ENCODE measurements around the gene MRPS33. TPM values are rescaled to one million over a fixed set of nuclear protein-coding genes. Genes with fewer than 3 reads are reported as not detected.

The MRPS33 gene
- total and polyA plus RNA-seq, 2 of the 13 experiments (the other 11 are each of a cell fraction or from before 2014, with no cell fraction given), result 50.9 to 91.0 TPM

DNA sequence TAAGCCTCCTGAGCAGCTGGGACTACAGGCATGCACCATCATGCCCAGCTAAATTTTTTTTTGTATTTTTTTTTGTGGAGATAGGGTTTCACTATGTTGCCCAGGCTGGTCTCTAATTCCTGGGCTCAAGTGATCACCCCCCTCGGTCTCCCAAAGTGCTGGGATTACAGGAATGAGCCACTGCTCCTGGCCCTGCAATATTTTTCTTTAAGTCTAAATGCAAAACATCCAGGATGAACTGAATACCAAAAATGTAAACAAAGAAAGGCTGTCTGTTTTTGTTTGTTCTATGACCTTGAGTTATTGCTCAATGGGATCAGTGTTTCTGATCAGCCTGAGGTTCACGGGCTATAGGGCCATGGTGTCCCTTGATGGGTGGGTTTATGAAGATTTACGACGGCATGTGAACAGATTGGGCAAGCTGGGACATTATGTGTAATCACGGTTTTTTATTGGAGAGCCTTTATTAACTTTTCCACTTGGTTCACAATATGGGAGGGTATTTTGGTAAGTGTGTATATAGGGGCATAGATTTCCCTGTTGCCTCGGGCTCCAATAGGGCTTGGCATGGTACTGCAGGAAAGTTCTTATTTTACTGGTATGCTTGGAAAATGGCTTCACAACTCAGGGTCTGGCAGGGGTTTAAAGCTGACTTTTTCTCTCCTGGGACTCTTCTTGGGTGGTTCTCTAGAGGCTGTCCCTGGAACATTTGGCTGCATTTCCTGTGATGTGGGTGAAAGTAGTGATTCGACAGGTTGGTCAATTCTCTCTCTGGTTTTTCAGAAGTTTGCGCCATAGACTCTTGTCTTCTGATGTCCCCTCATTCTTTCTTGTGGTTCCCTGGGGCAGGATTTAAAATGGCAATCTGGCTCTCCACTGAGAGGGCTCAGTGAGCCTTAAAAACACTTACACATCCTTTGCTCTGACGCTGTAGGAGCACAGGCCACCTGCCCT, 41.6 kb downstream of the MRPS33 start (continued):
- peak; percentile 63 for TF ChIP-seq HDAC1 (CRISPR knock-in tag; IDR thresholded peaks at IDR 0.05)
- TF ChIP-seq ETV5 (CRISPR knock-in tag; IDR thresholded peaks at IDR 0.05; ENCODE audit: borderline replicate concordance), result peak; percentile 33; the same call in 1 of the 2 replicates
- TF ChIP-seq THAP11 (CRISPR knock-in tag; IDR thresholded peaks at IDR 0.05), result peak; percentile 72
- TF ChIP-seq, protein P1, sequence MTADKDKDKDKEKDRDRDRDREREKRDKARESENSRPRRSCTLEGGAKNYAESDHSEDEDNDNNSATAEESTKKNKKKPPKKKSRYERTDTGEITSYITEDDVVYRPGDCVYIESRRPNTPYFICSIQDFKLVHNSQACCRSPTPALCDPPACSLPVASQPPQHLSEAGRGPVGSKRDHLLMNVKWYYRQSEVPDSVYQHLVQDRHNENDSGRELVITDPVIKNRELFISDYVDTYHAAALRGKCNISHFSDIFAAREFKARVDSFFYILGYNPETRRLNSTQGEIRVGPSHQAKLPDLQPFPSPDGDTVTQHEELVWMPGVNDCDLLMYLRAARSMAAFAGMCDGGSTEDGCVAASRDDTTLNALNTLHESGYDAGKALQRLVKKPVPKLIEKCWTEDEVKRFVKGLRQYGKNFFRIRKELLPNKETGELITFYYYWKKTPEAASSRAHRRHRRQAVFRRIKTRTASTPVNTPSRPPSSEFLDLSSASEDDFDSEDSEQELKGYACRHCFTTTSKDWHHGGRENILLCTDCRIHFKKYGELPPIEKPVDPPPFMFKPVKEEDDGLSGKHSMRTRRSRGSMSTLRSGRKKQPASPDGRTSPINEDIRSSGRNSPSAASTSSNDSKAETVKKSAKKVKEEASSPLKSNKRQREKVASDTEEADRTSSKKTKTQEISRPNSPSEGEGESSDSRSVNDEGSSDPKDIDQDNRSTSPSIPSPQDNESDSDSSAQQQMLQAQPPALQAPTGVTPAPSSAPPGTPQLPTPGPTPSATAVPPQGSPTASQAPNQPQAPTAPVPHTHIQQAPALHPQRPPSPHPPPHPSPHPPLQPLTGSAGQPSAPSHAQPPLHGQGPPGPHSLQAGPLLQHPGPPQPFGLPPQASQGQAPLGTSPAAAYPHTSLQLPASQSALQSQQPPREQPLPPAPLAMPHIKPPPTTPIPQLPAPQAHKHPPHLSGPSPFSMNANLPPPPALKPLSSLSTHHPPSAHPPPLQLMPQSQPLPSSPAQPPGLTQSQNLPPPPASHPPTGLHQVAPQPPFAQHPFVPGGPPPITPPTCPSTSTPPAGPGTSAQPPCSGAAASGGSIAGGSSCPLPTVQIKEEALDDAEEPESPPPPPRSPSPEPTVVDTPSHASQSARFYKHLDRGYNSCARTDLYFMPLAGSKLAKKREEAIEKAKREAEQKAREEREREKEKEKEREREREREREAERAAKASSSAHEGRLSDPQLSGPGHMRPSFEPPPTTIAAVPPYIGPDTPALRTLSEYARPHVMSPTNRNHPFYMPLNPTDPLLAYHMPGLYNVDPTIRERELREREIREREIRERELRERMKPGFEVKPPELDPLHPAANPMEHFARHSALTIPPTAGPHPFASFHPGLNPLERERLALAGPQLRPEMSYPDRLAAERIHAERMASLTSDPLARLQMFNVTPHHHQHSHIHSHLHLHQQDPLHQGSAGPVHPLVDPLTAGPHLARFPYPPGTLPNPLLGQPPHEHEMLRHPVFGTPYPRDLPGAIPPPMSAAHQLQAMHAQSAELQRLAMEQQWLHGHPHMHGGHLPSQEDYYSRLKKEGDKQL (CRISPR knock-in tag; IDR thresholded peaks at IDR 0.05; ENCODE audit: low read depth), result peak; percentile 68; the same call in 1 of the 2 replicates
- TF ChIP-seq SIN3A (IDR thresholded peaks at IDR 0.05; ENCODE audit: borderline replicate concordance, low read depth, low read length), result no peak
- TF ChIP-seq SOX13 (IDR thresholded peaks at IDR 0.05), result peak; percentile 44; the same call in 1 of the 2 replicates
- peak in 1 of 2 experiments; percentile 89; a peak in 2 of 4 replicates for TF ChIP-seq SOX13 (CRISPR knock-in tag; conservative IDR thresholded peaks at IDR 0.05 in 1 of 2, IDR thresholded peaks at IDR 0.05 in 1 of 2)
- peak; percentile 59; the same call in 1 of the 2 replicates for TF ChIP-seq ZNF331 (CRISPR knock-in tag; IDR thresholded peaks at IDR 0.05)
- TF ChIP-seq, protein P2, sequence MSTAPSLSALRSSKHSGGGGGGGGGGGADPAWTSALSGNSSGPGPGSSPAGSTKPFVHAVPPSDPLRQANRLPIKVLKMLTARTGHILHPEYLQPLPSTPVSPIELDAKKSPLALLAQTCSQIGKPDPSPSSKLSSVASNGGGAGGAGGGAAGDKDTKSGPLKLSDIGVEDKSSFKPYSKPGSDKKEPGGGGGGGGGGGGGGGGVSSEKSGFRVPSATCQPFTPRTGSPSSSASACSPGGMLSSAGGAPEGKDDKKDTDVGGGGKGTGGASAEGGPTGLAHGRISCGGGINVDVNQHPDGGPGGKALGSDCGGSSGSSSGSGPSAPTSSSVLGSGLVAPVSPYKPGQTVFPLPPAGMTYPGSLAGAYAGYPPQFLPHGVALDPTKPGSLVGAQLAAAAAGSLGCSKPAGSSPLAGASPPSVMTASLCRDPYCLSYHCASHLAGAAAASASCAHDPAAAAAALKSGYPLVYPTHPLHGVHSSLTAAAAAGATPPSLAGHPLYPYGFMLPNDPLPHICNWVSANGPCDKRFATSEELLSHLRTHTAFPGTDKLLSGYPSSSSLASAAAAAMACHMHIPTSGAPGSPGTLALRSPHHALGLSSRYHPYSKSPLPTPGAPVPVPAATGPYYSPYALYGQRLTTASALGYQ (CRISPR knock-in tag; IDR thresholded peaks at IDR 0.05), result peak; percentile 65; the same call in 1 of the 2 replicates
- TF ChIP-seq, protein P3, sequence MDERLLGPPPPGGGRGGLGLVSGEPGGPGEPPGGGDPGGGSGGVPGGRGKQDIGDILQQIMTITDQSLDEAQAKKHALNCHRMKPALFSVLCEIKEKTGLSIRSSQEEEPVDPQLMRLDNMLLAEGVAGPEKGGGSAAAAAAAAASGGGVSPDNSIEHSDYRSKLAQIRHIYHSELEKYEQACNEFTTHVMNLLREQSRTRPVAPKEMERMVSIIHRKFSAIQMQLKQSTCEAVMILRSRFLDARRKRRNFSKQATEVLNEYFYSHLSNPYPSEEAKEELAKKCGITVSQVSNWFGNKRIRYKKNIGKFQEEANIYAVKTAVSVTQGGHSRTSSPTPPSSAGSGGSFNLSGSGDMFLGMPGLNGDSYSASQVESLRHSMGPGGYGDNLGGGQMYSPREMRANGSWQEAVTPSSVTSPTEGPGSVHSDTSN (CRISPR knock-in tag; IDR thresholded peaks at IDR 0.05), result peak; percentile 62
- peak; percentile 92 for TF ChIP-seq FOXO1 (CRISPR knock-in tag; IDR thresholded peaks at IDR 0.05)
- peak; percentile 31; the same call in 1 of the 2 replicates for TF ChIP-seq ERF (CRISPR knock-in tag; IDR thresholded peaks at IDR 0.05)
- TF ChIP-seq HMG20A (CRISPR knock-in tag; IDR thresholded peaks at IDR 0.05; ENCODE audit: borderline replicate concordance), result peak; percentile 81; the same call in 1 of the 2 replicates
- no peak for TF ChIP-seq SMARCE1 (IDR thresholded peaks at IDR 0.05; ENCODE audit: borderline replicate concordance)
- peak; percentile 96 for TF ChIP-seq CEBPB (IDR thresholded peaks at IDR 0.05; ENCODE audit: borderline replicate concordance, low read depth, low read length)
- TF ChIP-seq, protein P4, sequence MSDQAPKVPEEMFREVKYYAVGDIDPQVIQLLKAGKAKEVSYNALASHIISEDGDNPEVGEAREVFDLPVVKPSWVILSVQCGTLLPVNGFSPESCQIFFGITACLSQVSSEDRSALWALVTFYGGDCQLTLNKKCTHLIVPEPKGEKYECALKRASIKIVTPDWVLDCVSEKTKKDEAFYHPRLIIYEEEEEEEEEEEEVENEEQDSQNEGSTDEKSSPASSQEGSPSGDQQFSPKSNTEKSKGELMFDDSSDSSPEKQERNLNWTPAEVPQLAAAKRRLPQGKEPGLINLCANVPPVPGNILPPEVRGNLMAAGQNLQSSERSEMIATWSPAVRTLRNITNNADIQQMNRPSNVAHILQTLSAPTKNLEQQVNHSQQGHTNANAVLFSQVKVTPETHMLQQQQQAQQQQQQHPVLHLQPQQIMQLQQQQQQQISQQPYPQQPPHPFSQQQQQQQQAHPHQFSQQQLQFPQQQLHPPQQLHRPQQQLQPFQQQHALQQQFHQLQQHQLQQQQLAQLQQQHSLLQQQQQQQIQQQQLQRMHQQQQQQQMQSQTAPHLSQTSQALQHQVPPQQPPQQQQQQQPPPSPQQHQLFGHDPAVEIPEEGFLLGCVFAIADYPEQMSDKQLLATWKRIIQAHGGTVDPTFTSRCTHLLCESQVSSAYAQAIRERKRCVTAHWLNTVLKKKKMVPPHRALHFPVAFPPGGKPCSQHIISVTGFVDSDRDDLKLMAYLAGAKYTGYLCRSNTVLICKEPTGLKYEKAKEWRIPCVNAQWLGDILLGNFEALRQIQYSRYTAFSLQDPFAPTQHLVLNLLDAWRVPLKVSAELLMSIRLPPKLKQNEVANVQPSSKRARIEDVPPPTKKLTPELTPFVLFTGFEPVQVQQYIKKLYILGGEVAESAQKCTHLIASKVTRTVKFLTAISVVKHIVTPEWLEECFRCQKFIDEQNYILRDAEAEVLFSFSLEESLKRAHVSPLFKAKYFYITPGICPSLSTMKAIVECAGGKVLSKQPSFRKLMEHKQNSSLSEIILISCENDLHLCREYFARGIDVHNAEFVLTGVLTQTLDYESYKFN (CRISPR knock-in tag; conservative IDR thresholded peaks at IDR 0.05), result peak; percentile 90

Measured in HepG2 (cell line).